Measurements from ENCODE around the gene TRIM31.

Gene TRIM31

GRCh38 chr6:30160008-30160784, 47.3 kb upstream of the TRIM31 start:
- no peak overlapping the region for H3K4me2 ChIP-seq (ENCODE audit: low read length)
- no peaks in the 10 kb centered on the region for H3F3A ChIP-seq (ENCODE audit: control insufficient read depth, insufficient read depth)
- no peaks in the 10 kb centered on the region for H3K9me2 ChIP-seq (replicated peaks; ENCODE audit: control insufficient read depth, low read length)
- H4K20me1 ChIP-seq (ENCODE audit: control insufficient read depth, insufficient read depth, low read depth, low read length) = no peaks in the 10 kb centered on the region
- no peaks in the 10 kb centered on the region for H3K4me1 ChIP-seq (ENCODE audit: control insufficient read depth, low read length)
- no peak overlapping the region for H3K27ac ChIP-seq (ENCODE audit: low read depth, low read length)
- H3K4me3 ChIP-seq (ENCODE audit: low read length) = no peak overlapping the region
- no peaks in the 10 kb centered on the region for H3K79me2 ChIP-seq (ENCODE audit: control insufficient read depth, low read length)
- no peaks in the 10 kb centered on the region for H3K36me3 ChIP-seq (ENCODE audit: control insufficient read depth, low read length)
- H3K27me3 ChIP-seq (ENCODE audit: control insufficient read depth, low read length) = peaks cover 24% of the 10 kb centered on the region
- TF ChIP-seq EZH2phosphoT487 (IDR thresholded peaks at IDR 0.05; ENCODE audit: borderline replicate concordance, low read length) = no peak
- no peak for TF ChIP-seq CTCF (IDR thresholded peaks at IDR 0.05; ENCODE audit: low read depth, low read length, poor library complexity, severe bottlenecking)
- no peaks in the 10 kb centered on the region for H3K9me3 ChIP-seq (ENCODE audit: control insufficient read depth, insufficient read depth, low read length)

GRCh38 chr6:30158475-30159040, 45.7 kb upstream of the TRIM31 start:
- no peaks in the 10 kb centered on the region for H3K9me2 ChIP-seq (replicated peaks; ENCODE audit: control insufficient read depth, low read length)
- no peaks in the 10 kb centered on the region for H3K79me2 ChIP-seq (ENCODE audit: control insufficient read depth, low read length)
- H3K9me3 ChIP-seq (ENCODE audit: control insufficient read depth, insufficient read depth, low read length) = no peaks in the 10 kb centered on the region
- no peak overlapping the region for H3K4me3 ChIP-seq (ENCODE audit: low read length)
- H3K36me3 ChIP-seq (ENCODE audit: control insufficient read depth, low read length) = no peaks in the 10 kb centered on the region
- peaks cover 28% of the 10 kb centered on the region for H3K27me3 ChIP-seq (ENCODE audit: control insufficient read depth, low read length)
- H3K27ac ChIP-seq (ENCODE audit: low read depth, low read length) = no peak overlapping the region
- no peaks in the 10 kb centered on the region for H3F3A ChIP-seq (ENCODE audit: control insufficient read depth, insufficient read depth)
- H3K4me2 ChIP-seq (ENCODE audit: low read length) = no peak overlapping the region
- H3K4me1 ChIP-seq (ENCODE audit: control insufficient read depth, low read length) = no peaks in the 10 kb centered on the region
- no peak for TF ChIP-seq CTCF (IDR thresholded peaks at IDR 0.05; ENCODE audit: low read depth, low read length, poor library complexity, severe bottlenecking)
- TF ChIP-seq EZH2phosphoT487 (IDR thresholded peaks at IDR 0.05; ENCODE audit: borderline replicate concordance, low read length) = no peak
- no peaks in the 10 kb centered on the region for H4K20me1 ChIP-seq (ENCODE audit: control insufficient read depth, insufficient read depth, low read depth, low read length)

- Histone ChIP-seq H3K4me3 (ENCODE audit: low read length) (no peak overlapping the region), H3K9me2 (replicated peaks; ENCODE audit: control insufficient read depth, low read length) (no peaks in the 10 kb centered on the region), H3K27me3 (ENCODE audit: control insufficient read depth, low read length) (peaks cover 30% of the 10 kb centered on the region), H3K4me2 (ENCODE audit: low read length) (no peak overlapping the region), H3F3A (ENCODE audit: control insufficient read depth, insufficient read depth) (no peaks in the 10 kb centered on the region), H4K20me1 (ENCODE audit: control insufficient read depth, insufficient read depth, low read depth, low read length) (no peaks in the 10 kb centered on the region), H3K79me2 (ENCODE audit: control insufficient read depth, low read length) (no peaks in the 10 kb centered on the region), H3K9me3 (ENCODE audit: control insufficient read depth, insufficient read depth, low read length) (no peaks in the 10 kb centered on the region), H3K4me1 (ENCODE audit: control insufficient read depth, low read length) (no peaks in the 10 kb centered on the region), H3K27ac (ENCODE audit: low read depth, low read length) (no peak overlapping the region), H3K36me3 (ENCODE audit: control insufficient read depth, low read length) (no peaks in the 10 kb centered on the region)
- no peak for TF ChIP-seq CTCF (IDR thresholded peaks at IDR 0.05; ENCODE audit: low read depth, low read length, poor library complexity, severe bottlenecking)
- TF ChIP-seq EZH2phosphoT487 (IDR thresholded peaks at IDR 0.05; ENCODE audit: borderline replicate concordance, low read length) = no peak
These were observed 45.1 kb upstream of the TRIM31 start for GRCh38 chr6:30157999-30158398.

Measured in DOHH2 (cell line).